Stimulated activated naive B cell treated with anti-CD40 and anti-IgM and Interleukin-4, amounts not matched to agents 10 μg/mL and 1 μg/mL and 100 μg/mL, for 72 hours (primary cell): Measurements from ENCODE around the gene SDK1.
"Not testable (repeated sequence)": the region's sequence is repeated elsewhere in the genome, so short reads cannot be mapped to it uniquely, and the experiment has no call there.

ENCODE experiments used
- ATAC-seq, 2 donors: fragments of 150-1000 bp; cut with Tn5 transposase; replicated peaks; 2 replicates each; pipeline ENCODE4 v1.10.0; 2021; ENCODE audit warnings: moderate library complexity in 1 of 2
- DNase-seq: peaks from one replicate; pipeline ENCODE4 v3.0.0; 2021
- H3K27ac Mint-ChIP-seq: one replicate; pipeline ENCODE4 v1.8.0; 2022; ENCODE audit warnings: mild to moderate bottlenecking, mixed read lengths
- H3K27me3 Mint-ChIP-seq, 2 donors: one replicate each; pipeline ENCODE4 v1.8.0; 2022; ENCODE audit warnings: mixed read lengths in 2 of 2
- H3K36me3 Mint-ChIP-seq, 2 donors: one replicate each; pipeline ENCODE4 v1.8.0; 2022; ENCODE audit warnings: mixed read lengths in 2 of 2, mild to moderate bottlenecking in 1 of 2
- H3K4me1 Mint-ChIP-seq, 2 donors: one replicate each; pipeline ENCODE4 v1.8.0; 2022; ENCODE audit warnings: mixed read lengths in 2 of 2, mild to moderate bottlenecking in 1 of 2
- H3K4me3 Mint-ChIP-seq, 2 donors: one replicate each; pipeline ENCODE4 v1.8.0; 2022; ENCODE audit warnings: mild to moderate bottlenecking in 2 of 2, mixed read lengths in 2 of 2, moderate library complexity in 1 of 2
- H3K9me3 Mint-ChIP-seq, 2 donors: one replicate each; pipeline ENCODE4 v1.8.0; 2022; ENCODE audit warnings: mixed read lengths in 2 of 2, mild to moderate bottlenecking in 1 of 2

SDK1 gene

DNA sequence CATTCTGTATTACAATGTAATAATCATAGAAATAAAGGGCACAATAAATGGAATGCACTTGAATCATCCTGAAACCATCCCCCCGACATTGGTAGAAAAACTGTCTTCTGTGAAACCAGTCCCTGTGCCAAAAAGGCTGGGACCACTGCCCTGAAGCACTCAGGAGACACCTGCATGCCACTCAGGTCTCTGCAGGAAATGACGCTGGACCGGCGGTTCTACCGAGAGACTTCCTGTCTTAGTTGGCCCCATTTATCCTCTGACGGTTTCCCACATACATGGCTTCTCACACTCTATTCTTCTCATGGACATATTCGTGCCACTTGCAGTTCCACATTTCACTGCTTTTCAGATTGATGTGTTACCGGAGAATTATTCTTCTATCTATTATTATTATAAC is 617.5 kb downstream of the SDK1 start:
- no peak for ATAC-seq
- Mint-ChIP-seq H3K4me1 (peaks cover 6 to 20% of the 10 kb centered on the region in 2 donors), H3K36me3 (no peaks in the 10 kb centered on the region), H3K27ac (no peak overlapping the region), H3K9me3 (peaks cover 0 to 1% of the 10 kb centered on the region in 2 donors), H3K4me3 (no peak overlapping the region), H3K27me3 (peaks cover 13 to 20% of the 10 kb centered on the region in 2 donors)
- no peak for DNase-seq

DNA sequence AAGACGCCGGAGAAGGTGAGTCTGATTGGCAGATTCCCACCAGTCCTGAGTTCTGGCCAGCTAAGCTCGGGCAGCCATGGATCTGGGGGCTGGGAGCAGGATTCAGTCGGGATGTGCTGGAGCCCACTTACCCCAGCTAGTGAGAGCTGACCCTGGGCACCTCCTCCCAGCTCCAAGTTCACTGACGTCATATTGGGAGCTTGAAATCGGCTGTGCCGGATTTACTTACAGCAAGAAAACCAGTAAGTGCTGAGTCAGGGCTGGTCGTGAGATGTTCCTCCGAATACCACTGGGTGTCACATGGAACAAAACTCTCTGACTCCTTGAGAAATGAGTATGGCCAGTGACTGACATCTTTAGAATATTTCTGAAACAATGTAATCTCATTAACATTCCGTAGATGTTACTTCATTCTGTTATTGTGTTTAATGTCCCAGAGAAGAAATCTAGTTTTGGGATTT is 621.2 kb downstream of the SDK1 start:
- no peaks in the 10 kb centered on the region for H3K36me3 Mint-ChIP-seq
- ATAC-seq, result peak; percentile 41 to 45
- no peak for DNase-seq
- peaks cover 26 to 28% of the 10 kb centered on the region in 2 donors for H3K27me3 Mint-ChIP-seq
- no peak overlapping the region for H3K4me3 Mint-ChIP-seq
- H3K9me3 Mint-ChIP-seq, result no peaks in the 10 kb centered on the region
- peaks cover 0 to 12% of the 10 kb centered on the region in 2 donors for H3K4me1 Mint-ChIP-seq
- H3K27ac Mint-ChIP-seq, result no peak overlapping the region

DNA sequence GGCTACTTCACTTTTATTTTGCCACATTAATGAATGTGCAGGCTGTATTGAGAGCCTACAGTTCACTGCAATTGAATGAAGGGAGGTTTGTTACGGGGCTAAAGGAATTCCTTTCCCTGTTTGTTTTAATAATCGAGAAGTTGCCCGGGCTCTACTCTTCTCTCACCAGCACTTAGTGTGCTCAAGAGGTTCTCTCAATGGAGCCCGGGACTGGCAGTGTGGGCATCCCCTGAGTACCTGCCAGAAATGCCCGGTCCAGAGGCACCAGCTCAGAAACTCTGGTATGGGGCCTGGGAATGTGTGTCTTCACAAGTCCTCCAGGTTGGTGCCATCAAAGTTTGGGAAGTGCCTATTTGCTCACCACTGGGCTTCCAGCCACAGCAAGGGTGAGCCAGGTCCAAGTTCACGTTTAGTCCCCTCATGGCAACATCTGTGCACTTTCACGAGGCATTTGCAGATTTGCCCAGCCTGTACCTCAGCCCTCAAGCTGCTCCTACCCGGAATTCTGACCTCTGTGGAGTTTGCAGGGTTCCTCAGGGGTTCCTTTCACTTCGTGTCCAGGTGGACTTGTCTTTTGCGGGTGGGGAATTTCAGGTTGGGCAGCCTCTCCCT is 622.4 kb downstream of the SDK1 start:
- H3K4me3 Mint-ChIP-seq, result no peak overlapping the region
- ATAC-seq, result no peak

DNA sequence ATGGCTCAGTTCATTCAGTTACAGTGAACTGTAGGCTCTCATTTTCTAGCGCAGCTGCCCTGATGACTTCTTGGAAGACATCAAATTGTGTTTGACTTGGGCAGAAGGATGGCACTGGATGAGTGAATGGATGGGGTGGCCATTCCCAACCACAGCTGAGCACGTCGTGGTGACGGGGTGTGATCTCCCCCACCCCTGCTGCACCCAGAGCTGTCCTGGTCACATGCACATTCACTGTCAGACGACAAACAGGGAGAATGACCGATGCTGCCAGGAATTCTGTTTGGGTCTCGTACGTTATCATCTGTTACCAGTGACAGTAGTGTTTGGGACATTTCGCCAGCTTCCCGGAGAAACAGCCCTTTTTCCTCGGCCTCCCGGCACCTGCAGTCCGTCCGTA is 623.2 kb downstream of the SDK1 start:
- Mint-ChIP-seq H3K4me3 (no peak overlapping the region), H3K27me3 (peaks cover 26 to 34% of the 10 kb centered on the region in 2 donors), H3K9me3 (no peaks in the 10 kb centered on the region), H3K4me1 (peaks cover 0 to under 1% of the 10 kb centered on the region in 2 donors), H3K27ac (no peak overlapping the region), H3K36me3 (no peaks in the 10 kb centered on the region)
- ATAC-seq (no peak), DNase-seq (no peak)

More for the DNA sequence above, 622.4 kb downstream of the SDK1 start:
- Mint-ChIP-seq H3K9me3 (no peaks in the 10 kb centered on the region), H3K36me3 (no peaks in the 10 kb centered on the region), H3K4me1 (peaks cover 0 to 6% of the 10 kb centered on the region in 2 donors), H3K27ac (no peak overlapping the region), H3K27me3 (peaks cover 26 to 28% of the 10 kb centered on the region in 2 donors)
- DNase-seq, result no peak

DNA sequence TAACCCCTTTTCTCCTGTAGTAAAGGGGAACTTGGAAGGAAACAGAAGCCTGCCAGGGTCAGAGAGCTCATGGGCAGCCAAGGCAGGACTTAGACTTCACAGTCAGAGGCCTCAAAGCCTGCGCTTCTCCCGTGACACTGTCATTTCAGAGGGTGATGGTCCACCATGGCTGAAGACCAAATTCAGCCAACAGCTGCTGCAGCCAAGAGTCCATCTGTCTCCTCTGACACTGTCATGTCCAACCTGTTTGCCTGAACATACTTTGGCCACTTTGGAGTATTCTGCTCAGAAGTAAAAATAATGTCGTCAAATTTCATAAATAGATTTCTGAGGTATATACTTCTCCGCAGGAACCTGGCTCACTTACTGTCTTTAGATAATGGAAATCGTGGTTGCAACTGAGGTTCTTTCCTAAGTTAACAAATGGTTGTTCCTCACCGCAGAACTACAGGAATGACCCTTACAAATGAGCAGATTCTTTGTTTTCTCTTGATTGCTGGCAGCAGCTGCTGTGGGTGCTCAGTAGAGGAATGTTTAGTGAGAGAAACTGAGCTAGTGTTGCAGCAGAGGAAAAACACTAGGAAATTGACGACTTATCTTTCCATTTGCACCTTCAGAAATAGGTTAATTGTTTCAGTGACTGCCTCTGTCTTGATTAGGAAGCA is 626.5 kb downstream of the SDK1 start:
- H3K4me3 Mint-ChIP-seq, result no peak overlapping the region

DNA sequence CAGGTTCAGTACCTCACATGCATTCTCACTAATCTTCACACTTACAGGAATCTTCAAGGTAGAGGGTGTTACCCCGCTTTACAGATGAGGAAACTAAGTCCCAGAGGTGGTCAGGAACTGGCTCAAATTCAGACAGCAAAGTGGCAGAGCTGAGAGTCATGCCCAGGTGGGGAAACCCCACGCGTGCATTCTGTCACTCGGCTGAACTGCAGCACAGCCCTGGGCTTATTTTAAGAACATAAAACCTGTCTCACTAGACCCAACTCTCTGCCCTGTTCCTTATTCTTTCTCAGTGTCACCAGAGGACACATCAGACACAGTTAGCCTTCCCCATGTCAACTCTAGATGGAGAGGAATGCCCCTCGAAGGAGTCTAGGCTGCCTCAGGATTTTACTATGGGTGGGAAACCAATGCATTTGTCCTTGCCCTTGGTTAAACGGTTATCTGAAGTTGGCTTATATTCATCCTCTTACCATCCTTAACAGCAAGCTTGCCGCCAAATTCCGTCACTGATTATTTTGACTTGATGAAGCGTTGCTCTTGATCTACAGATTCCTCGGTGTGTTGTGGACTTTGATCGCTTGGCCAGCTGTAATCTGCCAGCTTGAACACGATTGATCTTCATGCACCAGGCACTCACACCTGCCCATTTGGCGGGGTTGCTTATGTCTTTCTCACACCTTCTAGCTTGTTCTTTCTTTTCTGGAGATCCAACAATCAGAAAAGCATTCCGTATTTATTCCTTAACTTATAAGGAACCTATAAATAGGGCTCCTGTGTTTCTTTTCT is 627.9 kb downstream of the SDK1 start:
- peaks cover 17 to 23% of the 10 kb centered on the region in 2 donors for H3K27me3 Mint-ChIP-seq
- no peak overlapping the region for H3K4me3 Mint-ChIP-seq
- ATAC-seq (peak in 1 of 2 donors; percentile 59), DNase-seq (no peak)
- H3K36me3 Mint-ChIP-seq, result no peaks in the 10 kb centered on the region
- H3K27ac Mint-ChIP-seq, result no peak overlapping the region
- no peaks in the 10 kb centered on the region for H3K9me3 Mint-ChIP-seq
- no peaks in the 10 kb centered on the region for H3K4me1 Mint-ChIP-seq

More for the DNA sequence above, 626.5 kb downstream of the SDK1 start:
- Mint-ChIP-seq H3K36me3 (no peaks in the 10 kb centered on the region), H3K9me3 (no peaks in the 10 kb centered on the region), H3K27me3 (peaks cover 23 to 30% of the 10 kb centered on the region in 2 donors), H3K27ac (no peak overlapping the region), H3K4me1 (no peaks in the 10 kb centered on the region)
- ATAC-seq (no peak), DNase-seq (no peak)

DNA sequence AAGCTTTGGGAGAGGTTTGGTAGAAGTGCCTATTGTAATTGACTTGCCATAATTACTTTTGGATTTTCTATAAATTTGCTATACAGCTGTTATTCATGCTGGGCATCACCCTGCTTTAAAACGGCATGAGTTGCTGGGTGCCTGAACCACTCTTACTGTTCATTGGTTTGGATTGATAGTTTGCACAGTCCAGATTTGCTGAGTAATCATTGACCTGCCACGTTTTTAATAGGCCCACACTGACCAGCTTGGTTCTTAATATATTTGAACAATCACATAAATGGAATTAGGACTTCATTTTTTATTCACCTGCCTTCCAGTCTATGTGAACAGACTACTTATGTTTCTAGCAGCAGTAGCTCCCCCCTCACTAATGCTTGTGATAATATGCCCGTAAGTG is 630.8 kb downstream of the SDK1 start:
- H3K27ac Mint-ChIP-seq, result no peak overlapping the region
- H3K36me3 Mint-ChIP-seq, result peaks cover 4 to 6% of the 10 kb centered on the region in 2 donors
- peaks cover 9 to 11% of the 10 kb centered on the region in 2 donors for H3K9me3 Mint-ChIP-seq
- H3K4me3 Mint-ChIP-seq, result no peak overlapping the region
- no peaks in the 10 kb centered on the region for H3K4me1 Mint-ChIP-seq
- DNase-seq (no peak), ATAC-seq (no peak)
- peaks cover 6 to 24% of the 10 kb centered on the region in 2 donors for H3K27me3 Mint-ChIP-seq

DNA sequence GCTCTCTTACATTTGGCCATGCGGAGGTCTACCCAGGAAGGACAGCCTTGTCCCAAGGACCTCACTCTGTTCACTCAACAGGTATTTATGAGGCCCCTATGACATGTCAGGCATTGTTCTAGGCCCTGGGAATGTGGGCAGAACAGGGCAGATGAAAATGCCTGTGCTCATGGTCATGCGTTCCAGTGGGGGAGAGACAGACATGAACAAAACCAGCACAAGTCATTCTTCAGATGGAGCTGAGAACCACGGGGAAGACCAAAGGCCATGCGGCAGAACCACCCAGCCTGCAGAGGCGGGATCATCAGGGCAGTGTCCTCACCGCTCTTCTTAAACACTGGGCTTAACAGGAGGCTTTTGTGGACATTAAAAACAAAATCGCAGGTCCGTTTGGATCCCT is 636.1 kb downstream of the SDK1 start:
- H3K4me1 Mint-ChIP-seq, result no peaks in the 10 kb centered on the region
- no peak overlapping the region for H3K27ac Mint-ChIP-seq
- no peak overlapping the region for H3K4me3 Mint-ChIP-seq
- ATAC-seq (no peak), DNase-seq (no peak)
- H3K9me3 Mint-ChIP-seq, result peaks cover 11% of the 10 kb centered on the region in 2 donors
- peaks cover 11 to 29% of the 10 kb centered on the region in 2 donors for H3K27me3 Mint-ChIP-seq
- peaks cover 4 to 6% of the 10 kb centered on the region in 2 donors for H3K36me3 Mint-ChIP-seq

DNA sequence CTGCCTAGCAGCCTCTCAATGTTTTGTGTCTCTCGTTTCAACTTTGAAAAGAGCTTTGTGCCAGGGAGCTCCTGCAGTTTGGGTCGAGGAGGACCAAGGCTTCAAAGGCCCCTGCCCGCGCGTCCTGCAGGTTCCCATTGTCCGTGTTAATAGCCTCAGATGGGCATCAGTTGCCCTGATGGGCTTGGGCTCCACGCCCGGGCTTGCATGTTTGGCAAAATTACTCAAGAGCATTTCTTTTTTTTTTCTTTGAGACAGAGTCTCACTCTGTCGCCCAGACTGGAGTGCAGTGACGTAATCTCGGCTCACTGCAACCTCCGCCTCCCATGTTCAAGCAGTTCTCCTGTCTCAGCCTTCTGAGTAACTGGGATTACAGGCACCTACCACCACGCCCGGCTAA is 636.6 kb downstream of the SDK1 start:
- H3K36me3 Mint-ChIP-seq, result peaks cover 4 to 6% of the 10 kb centered on the region in 2 donors
- H3K4me1 Mint-ChIP-seq, result no peaks in the 10 kb centered on the region
- no peak for DNase-seq
- no peak overlapping the region for H3K27ac Mint-ChIP-seq
- peaks cover 11 to 29% of the 10 kb centered on the region in 2 donors for H3K27me3 Mint-ChIP-seq
- H3K9me3 Mint-ChIP-seq, result peaks cover 11% of the 10 kb centered on the region in 2 donors
- H3K4me3 Mint-ChIP-seq, result no peak overlapping the region
- ATAC-seq, result no peak

DNA sequence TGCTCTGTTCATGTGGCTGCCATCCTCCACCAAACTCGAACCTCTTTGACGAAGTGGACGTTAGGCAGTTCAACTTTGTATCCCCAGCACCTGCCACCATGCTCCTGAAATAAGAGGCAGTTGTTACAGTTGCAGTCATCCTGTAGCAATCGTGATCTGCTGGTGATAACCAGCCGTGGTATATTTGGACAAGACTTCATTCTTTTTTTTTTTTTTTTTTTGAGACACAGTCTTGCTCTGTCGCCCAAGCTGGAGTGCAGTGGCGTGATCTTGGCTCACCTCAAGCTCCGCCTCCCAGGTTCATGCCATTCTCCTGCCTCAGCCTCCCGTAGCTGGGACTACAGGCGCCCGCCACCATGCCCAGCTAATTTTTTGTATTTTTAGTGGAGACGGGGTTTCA is 640.7 kb downstream of the SDK1 start:
- Mint-ChIP-seq H3K27me3 (peaks cover 22 to 38% of the 10 kb centered on the region in 2 donors), H3K9me3 (peaks cover 8 to 10% of the 10 kb centered on the region in 2 donors)
- not testable (repeated sequence) for H3K27ac Mint-ChIP-seq, DNase-seq, H3K4me1 Mint-ChIP-seq, ATAC-seq, H3K36me3 Mint-ChIP-seq, H3K4me3 Mint-ChIP-seq

DNA sequence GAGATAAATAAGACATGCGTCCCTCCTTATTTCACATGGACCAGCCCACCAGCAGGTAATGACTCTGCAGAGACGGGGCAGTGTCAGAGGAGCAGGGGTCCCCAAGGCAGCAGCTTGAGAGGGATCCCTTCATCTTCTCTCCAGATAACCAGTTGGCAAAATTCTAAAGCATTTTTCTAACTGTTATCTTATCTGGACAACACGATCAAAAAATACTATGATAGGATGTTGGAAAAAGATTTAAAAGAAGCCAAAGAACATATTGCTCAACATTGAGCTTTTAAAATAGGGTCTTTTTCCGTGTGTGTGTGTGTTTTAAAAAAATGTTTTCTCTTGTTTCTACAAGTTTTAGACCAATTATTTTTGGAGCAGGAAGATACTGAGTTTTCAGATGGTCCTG is 641.2 kb downstream of the SDK1 start:
- Mint-ChIP-seq H3K9me3 (peaks cover 8 to 10% of the 10 kb centered on the region in 2 donors), H3K27me3 (peaks cover 22 to 35% of the 10 kb centered on the region in 2 donors), H3K4me1 (no peaks in the 10 kb centered on the region), H3K36me3 (no peaks in the 10 kb centered on the region), H3K27ac (no peak overlapping the region), H3K4me3 (no peak overlapping the region)
- no peak for DNase-seq
- no peak for ATAC-seq

DNA sequence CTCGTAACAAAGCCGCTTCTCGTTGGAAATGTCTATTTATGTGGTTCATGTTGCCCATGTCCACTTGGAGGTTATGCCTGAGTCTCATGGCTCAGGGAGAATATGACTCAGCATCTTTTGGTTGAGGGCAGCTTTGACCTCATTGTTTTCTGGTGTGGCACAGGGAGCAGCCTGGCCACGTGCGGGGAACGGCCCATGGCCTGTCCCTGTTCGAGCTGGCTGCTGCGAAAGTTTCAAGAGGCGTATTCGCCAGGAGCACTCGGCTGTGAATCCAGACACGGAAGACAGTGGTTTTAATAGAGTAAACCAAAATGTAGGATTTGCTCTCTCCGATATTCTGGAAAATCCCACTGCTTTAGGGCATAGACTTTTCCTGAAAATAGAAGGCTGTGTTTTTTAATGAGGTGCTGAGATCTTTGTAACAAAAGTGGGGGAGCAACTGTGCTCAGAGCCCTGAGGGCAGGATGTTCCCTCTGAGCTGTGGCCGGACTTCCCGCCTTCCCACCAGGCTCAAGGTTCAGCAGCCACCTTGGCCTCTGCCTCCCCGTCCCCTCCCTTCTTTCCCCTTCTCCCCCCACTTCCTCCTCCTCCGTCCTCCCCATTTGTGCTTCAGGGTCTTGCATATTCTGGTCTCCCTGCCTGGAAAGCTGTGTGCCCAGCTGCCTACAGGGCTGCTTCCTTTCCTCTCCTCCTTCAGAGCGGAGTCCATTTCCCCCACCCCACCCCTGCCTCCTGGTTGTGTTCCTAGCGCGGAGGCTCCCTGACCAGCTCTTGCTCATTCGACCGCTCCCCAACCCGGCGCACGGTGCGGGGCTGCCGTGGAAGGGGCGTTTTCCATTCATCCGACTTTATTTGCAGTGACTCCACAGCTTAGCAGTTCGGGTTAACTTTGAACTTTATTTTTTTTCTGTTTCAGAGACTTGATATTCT is 642.0 kb downstream of the SDK1 start:
- Mint-ChIP-seq H3K27me3 (peaks cover 22 to 35% of the 10 kb centered on the region in 2 donors), H3K36me3 (no peaks in the 10 kb centered on the region), H3K9me3 (peaks cover 8 to 10% of the 10 kb centered on the region in 2 donors), H3K27ac (no peak overlapping the region), H3K4me1 (no peaks in the 10 kb centered on the region), H3K4me3 (no peak overlapping the region)
- ATAC-seq (no peak), DNase-seq (no peak)

DNA sequence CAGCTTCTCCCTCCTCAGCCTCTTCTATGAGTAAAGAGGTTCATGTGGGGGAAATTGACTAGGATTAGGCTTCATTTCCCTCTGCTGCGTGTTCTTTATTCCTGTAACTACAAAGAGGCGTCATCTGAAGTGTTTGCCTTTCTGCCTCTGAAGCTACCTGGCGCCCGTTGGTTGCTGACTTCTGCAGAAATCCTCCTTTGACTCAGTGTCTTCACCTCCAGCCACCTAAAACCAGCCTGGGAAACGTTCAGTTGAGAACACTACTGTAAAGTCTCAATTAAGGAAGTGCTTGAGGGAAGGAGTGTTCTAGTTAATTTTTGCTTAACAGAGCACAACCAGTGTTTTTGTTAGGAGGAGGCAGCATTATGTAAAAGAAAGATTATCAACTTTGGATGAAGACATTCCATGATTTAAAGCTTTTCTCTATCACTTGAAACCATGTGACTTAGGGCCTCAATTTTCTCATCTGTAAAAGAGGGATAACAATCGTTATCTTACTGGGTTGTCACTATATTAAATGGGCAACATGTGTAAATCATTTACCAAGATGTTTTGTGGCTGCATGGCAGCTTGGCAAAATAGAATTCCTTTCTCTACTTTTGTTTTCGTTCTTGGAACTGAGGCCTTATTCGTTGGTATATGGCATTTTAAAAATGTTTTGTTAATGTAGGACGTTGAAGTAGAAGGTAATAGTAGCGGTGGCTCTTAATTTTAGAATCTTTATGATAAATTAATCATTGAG is 642.9 kb downstream of the SDK1 start:
- H3K9me3 Mint-ChIP-seq, result peaks cover 8 to 10% of the 10 kb centered on the region in 2 donors
- no peak for DNase-seq
- no peak overlapping the region for H3K4me3 Mint-ChIP-seq
- H3K27ac Mint-ChIP-seq, result no peak overlapping the region
- H3K27me3 Mint-ChIP-seq, result peaks cover 22 to 41% of the 10 kb centered on the region in 2 donors
- no peaks in the 10 kb centered on the region for H3K36me3 Mint-ChIP-seq
- no peak for ATAC-seq
- H3K4me1 Mint-ChIP-seq, result no peaks in the 10 kb centered on the region
